Stimulated activated CD4-positive, alpha-beta T cell treated with anti-CD3 and anti-CD28 coated beads, Interleukin-12 subunit alpha, Interleukin-12 subunit beta, amount 100 ng/mL, for 24 hours (primary cell): Measurements from ENCODE around the gene DLX2.

Source experiments
- DNase-seq, 2 experiments: peaks; one replicate each; pipeline ENCODE4 v3.0.0-alpha.2; 2020; ENCODE audit warnings: low read depth in 2 of 2

Gene DLX2

DNA sequence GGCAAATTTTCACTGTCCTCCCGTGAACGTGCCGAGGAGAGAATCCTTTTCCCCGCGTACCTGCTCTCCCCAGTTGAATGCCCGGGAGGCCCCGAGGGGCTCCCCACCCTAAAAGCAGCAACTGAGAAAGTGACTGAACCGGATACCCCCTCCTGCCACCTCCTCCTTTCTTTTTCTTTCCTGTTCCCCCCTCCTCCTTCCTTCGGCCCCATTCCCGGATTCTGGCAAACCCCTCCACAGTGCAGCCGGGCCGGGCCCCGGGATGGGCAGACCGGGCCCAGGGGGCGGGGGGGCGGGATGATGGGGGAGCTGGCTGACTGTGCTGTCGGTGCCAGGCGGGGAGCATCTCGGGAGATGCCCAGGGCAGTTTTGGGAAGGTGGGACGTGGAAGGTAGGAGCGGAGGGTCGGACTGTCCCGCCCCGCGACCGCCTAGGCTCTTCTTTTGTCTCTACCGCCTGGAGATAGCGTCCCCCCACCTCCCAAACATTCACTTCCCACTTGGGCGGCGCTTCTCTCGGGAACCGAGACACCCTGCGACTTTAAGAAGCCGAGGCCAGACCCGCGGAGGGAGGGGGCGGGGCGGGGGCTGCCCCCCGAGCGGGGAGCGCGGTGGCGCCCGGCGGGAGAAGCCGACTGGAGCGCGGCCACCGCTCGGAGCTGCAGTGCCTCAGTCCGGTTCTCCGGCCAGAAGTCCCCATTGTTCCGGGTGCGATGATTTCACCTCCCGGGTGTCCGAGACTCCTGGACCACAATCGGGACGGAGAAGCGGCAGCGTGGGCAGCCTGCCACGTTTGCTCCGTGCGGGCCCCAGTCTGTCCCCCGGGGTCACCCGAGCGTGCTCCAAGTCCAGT is 8.2 kb downstream of the DLX2 start:
- no peak for DNase-seq

DNA sequence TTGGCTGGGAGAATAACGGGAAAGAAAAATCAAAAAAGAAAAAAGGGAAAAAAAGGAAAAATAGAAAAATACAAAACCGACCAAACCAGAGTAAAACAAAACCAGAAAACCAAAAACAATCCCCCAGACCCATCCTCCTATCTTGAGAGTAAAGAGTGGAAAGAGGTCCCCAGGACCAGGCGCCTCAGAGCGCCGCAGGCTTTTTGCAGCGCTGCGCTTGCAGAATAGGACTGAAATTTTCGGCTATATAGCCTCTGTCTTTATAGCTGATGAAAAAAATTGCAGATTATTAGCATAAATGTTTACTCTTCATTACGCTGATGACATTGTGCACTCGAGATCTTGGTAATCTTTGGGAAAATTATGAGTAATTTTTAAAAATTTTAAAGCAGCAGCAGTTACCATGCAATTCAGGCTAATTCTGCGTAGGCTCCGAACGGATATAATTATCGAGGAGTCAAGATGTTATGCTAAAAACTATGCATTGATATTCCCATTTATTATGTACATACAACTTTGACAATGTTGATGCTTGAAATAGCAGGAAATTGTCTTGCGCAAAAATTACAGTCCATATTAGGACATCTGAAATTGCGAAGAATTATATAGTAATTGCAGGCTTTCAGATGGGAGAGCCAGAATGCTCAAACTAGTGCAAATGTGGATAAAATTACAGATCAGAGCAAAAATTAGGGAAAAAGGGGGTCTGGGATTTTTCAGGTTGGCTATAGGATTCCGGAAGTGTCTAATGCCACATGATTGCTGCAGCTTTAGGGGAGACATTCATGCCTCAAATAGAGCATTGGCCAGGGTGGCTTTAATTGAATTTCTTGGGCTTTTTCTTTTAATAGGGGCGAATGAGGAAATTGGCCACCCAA is 9.0 kb downstream of the DLX2 start:
- DNase-seq: no peak

GRCh38 chr2:172092716-172093415 is 9.8 kb downstream of the DLX2 start:
- DNase-seq: no peak

DNA sequence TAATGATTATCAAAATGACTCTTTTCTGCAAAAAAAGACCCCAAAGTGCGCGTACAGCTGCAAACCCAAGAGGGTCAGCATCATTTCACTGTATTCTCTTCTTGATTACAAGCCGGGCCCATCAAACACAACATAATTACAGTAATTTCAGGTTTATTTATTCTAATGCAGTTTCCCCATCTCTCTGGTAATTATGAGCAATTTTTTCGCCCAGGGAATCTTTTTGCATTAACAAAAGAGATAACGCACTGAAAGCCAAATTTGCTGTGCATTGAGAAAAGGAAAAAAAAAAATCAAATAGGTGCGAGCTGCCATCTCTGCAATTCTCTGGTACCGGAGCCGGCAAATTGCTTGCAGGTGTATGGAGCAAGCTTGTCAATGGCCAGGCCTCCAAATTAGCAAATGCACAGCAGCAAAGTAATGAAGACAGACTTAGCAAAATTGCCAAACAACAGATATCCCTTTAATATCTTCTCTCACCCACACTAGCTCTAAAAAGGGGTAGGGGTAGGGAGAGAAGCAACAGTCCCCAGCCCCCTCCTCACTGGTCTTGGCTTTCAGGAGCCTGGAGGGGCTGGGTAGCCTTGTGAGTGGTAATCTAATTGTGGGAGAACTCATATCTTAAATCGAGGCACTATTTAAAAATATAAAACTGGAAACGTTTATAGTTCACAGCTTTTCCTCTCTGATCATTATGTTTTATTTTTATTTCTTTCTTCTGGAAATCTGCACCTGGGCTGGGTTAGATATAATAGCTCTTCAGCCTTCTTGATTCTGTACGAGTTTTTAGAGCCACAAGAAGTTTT is 10.7 kb downstream of the DLX2 start:
- DNase-seq: no peak

DNA sequence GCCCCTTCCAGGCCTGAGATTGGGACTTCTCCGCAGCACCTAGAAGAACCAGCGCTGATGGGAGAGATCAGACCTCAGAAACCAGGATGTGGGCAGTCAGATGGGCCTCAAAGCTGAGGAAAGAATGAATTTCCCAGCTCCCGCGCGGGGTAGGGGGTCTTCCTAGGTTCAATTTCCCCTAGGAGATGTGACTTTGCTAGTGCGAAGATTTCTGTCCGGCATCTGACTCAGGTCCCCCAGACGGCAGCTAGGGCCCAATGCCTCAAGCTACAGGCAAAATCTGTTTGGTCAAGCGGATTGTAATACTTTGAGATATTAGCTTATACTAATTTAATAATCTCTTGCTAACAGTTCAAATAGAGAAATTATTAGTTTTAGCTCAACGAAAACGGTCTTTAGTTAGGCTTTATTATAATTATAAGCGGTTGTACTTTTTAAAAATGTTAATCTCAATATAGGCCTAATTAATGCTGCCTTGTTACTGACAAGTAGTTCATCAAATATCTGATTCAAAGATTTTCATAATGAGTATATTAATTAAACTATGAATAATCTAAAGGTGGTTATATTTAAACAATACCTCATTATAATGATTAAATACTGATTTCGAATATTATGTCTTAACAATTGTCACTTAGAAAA is 11.6 kb downstream of the DLX2 start:
- no peak for DNase-seq

GRCh38 chr2:172090044-172090961 is 12.4 kb downstream of the DLX2 start:
- DNase-seq: no peak

DNA sequence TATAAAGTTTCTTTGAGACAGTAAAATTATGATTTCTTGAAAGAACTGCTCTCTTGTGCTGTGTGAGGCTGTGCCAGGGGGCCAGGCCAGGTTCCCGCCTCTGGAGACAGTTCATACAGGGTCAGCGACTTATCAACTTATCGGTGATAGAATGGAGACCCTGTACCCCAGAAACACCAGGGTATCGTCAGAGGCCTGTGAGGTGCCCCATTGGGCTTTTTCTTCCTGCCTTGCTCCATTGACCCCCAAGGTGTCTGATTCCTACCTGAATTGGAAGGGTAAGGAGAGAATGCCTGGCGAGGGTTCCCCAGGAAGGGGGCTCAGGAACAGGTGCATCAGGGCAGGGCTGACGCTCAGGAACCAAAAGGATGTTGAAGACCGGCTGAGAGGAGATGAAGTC is 13.1 kb downstream of the DLX2 start:
- no peak for DNase-seq

GRCh38 chr2:172089005-172089504 is 13.6 kb downstream of the DLX2 start:
- DNase-seq: no peak

GRCh38 chr2:172088245-172089004 is 14.3 kb downstream of the DLX2 start:
- no peak for DNase-seq

DNA sequence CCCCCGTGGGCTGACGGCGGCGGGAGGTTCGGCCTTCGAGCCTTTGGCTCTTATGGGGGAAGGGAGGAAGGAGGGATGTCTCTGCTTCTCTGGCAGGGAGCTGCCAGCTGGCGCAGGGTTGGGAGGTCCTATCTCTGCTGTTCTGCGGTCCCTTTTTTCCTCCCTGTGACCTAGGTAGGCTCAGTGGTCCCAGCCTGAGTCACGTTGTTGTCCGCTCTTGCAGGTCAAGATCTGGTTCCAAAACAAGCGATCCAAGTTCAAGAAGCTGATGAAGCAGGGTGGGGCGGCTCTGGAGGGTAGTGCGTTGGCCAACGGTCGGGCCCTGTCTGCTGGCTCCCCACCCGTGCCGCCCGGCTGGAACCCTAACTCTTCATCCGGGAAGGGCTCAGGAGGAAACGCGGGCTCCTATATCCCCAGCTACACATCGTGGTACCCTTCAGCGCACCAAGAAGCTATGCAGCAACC is 14.9 kb downstream of the DLX2 start:
- DNase-seq: no peak

DNA sequence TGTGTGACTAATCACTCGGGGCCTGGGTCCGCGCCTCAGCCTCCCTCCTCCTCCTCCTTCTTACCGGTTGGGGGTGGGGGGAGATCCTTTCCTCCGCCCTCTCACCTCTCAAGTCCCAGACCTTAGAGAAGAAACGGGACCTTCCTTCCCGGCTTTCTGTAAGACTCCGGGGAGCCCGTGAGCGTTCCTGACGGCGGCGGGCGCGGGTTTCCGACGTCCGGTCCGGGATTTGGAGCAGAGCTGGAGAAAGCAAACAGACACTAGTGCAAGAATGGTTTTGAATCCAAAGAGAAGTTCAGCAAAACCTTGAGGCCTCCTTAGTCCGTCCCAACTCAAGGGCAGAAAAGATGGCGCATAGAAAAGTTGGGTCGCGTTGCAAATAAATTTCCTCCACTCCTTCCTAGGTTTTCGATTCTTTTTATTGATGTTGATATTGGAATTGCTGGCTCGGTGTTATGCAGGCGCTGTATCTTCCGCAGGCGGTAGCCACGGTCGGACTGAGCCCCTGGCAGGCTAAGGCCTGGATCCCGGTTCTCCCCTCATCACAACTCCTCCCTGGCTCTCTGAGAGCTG is 15.4 kb downstream of the DLX2 start:
- DNase-seq: no peak

- no peak for DNase-seq
Observed at GRCh38 chr2:172086241-172087206, 16.2 kb downstream of the DLX2 start.

DNA sequence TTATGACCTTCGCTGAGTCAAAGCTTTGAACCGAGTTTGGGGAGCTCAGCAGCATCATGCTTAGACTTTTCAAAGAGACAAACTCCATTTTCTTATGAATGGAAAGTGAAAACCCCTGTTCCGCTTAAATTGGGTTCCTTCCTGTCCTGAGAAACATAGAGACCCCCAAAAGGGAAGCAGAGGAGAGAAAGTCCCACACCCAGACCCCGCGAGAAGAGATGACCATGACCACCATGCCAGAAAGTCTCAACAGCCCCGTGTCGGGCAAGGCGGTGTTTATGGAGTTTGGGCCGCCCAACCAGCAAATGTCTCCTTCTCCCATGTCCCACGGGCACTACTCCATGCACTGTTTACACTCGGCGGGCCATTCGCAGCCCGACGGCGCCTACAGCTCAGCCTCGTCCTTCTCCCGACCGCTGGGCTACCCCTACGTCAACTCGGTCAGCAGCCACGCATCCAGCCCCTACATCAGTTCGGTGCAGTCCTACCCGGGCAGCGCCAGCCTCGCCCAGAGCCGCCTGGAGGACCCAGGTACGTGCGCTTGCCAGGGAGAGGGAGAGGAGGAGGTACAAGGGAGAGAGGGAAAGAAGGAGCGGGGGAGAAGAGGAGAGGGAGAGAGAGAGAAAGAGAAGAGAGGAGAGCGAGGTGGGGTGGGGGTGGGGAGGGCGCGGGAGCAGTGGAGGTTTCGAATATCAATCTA is 17.1 kb downstream of the DLX2 start, which contains the start of gene DLX1:
DLX1 (plus strand) TSS at position 48 of the 700 bp plus-strand sequence; CDS start at position 219, 171 bp downstream.
- DNase-seq: no peak

- no peak for DNase-seq
Observed at GRCh38 chr2:172084645-172085459, 17.8 kb downstream of the DLX2 start.

- DNase-seq: no peak
Observed at GRCh38 chr2:172084395-172084644, 18.4 kb downstream of the DLX2 start.
